Fibroblast of skin of scalp (primary cell): ENCODE data around the gene FRMPD3. TPM values are rescaled to one million over a fixed set of nuclear protein-coding genes. Genes with fewer than 3 reads are reported as not detected.
"Not testable (repeated sequence)": the region's sequence is repeated elsewhere in the genome, so short reads cannot be mapped to it uniquely, and the experiment has no call there.

ENCODE experiments used
- DNase-seq: peaks from one replicate; pipeline ENCODE4 v3.0.0-alpha.2; 2013
- polyA plus RNA-seq, 2 experiments: library from polyadenylated mRNA; unstranded; fragments of 120-200 nt; gene quantifications; one replicate each; pipeline ENCODE4 v1.2.1, GENCODE V29; 2013; ENCODE audit not compliant: insufficient read length in 2 of 2

The FRMPD3 gene
- polyA plus RNA-seq (2013, experiment 1 of 2; ENCODE audit: insufficient read length) = 0.34 TPM
- polyA plus RNA-seq (2013, experiment 2 of 2; ENCODE audit: insufficient read length) = 0.30 TPM

GRCh38 chrX:107448998-107449835 is at the start of gene FRMPD3:
Gene FRMPD3 (plus strand): TSS chrX:107449652. CDS start chrX:107526589, 76,937 bp downstream.
- DNase-seq = no peak

- DNase-seq = no peak
These were observed 28.9 kb upstream of the FRMPD3 start for GRCh38 chrX:107420571-107420970.

GRCh38 chrX:107421337-107421861 is 28.1 kb upstream of the FRMPD3 start:
- no peak for DNase-seq

- peak; percentile 15 for DNase-seq
These were observed 20.4 kb upstream of the FRMPD3 start for GRCh38 chrX:107429090-107429489.

- DNase-seq = no peak
These were observed 9.3 kb upstream of the FRMPD3 start for GRCh38 chrX:107440187-107440586.

GRCh38 chrX:107440692-107441091 is 8.8 kb upstream of the FRMPD3 start:
- no peak for DNase-seq

GRCh38 chrX:107442914-107443527 is 6.4 kb upstream of the FRMPD3 start:
- DNase-seq = no peak

GRCh38 chrX:107445146-107445545 is 4.3 kb upstream of the FRMPD3 start:
- DNase-seq = no peak

- DNase-seq = no peak
These were observed 3.8 kb upstream of the FRMPD3 start for GRCh38 chrX:107445631-107446030.

- DNase-seq = no peak
These were observed 1.8 kb upstream of the FRMPD3 start for GRCh38 chrX:107447642-107448041.

GRCh38 chrX:107448625-107448997 is 841 bp upstream of the FRMPD3 start:
- no peak for DNase-seq

- no peak for DNase-seq
These were observed 1.5 kb downstream of the FRMPD3 start for GRCh38 chrX:107450823-107451509.

GRCh38 chrX:107451731-107452130 is 2.3 kb downstream of the FRMPD3 start:
- DNase-seq = no peak

GRCh38 chrX:107452581-107452980 is 3.1 kb downstream of the FRMPD3 start:
- no peak for DNase-seq

- no peak for DNase-seq
These were observed 4.8 kb downstream of the FRMPD3 start for GRCh38 chrX:107454302-107454701.

- no peak for DNase-seq
These were observed 7.8 kb downstream of the FRMPD3 start for GRCh38 chrX:107457289-107457688.

GRCh38 chrX:107465932-107466620 is 16.6 kb downstream of the FRMPD3 start:
- DNase-seq = no peak

GRCh38 chrX:107467271-107467670 is 17.8 kb downstream of the FRMPD3 start:
- DNase-seq = no peak

- DNase-seq = no peak
These were observed 20.7 kb downstream of the FRMPD3 start for GRCh38 chrX:107470198-107470597.

- DNase-seq = no peak
These were observed 21.5 kb downstream of the FRMPD3 start for GRCh38 chrX:107470971-107471370.

- DNase-seq = not testable (repeated sequence)
These were observed 22.0 kb downstream of the FRMPD3 start for GRCh38 chrX:107471420-107471819.

GRCh38 chrX:107477406-107477805 is 28.0 kb downstream of the FRMPD3 start:
- DNase-seq = no peak
